ENCODE data around the gene PABPC1L.

DNA sequence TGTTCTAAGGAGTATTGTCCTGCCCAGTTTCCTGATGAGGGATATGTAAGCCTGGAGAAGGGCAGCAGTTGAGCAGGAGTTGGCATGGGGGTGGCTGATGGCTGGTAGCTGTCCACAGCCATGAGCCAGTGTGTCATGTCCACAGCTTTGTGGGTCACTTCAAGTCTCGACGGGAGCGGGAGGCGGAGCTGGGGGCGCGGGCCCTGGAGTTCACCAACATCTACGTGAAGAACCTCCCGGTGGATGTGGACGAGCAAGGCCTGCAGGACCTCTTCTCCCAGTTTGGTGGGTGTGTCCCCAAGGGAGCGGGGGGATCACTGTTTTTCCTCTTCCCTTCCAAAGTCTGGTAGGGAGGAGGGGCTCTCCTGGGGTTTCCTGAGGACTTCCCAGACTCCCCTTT lies 8.9 kb downstream of the PABPC1L start:
- TF ChIP-seq, protein P1, sequence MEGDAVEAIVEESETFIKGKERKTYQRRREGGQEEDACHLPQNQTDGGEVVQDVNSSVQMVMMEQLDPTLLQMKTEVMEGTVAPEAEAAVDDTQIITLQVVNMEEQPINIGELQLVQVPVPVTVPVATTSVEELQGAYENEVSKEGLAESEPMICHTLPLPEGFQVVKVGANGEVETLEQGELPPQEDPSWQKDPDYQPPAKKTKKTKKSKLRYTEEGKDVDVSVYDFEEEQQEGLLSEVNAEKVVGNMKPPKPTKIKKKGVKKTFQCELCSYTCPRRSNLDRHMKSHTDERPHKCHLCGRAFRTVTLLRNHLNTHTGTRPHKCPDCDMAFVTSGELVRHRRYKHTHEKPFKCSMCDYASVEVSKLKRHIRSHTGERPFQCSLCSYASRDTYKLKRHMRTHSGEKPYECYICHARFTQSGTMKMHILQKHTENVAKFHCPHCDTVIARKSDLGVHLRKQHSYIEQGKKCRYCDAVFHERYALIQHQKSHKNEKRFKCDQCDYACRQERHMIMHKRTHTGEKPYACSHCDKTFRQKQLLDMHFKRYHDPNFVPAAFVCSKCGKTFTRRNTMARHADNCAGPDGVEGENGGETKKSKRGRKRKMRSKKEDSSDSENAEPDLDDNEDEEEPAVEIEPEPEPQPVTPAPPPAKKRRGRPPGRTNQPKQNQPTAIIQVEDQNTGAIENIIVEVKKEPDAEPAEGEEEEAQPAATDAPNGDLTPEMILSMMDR (IDR thresholded peaks at IDR 0.05) = no peak
- TF ChIP-seq EP300 (IDR thresholded peaks at IDR 0.05) = no peak
- TF ChIP-seq POLR2A (IDR thresholded peaks at IDR 0.05) = no peak
- no peak for TF ChIP-seq POLR2AphosphoS5 (IDR thresholded peaks at IDR 0.05)
